ENCODE measurements around the gene PEAK3. TPM values are rescaled to one million over a fixed set of nuclear protein-coding genes. Genes with fewer than 3 reads are reported as not detected.

Gene PEAK3
- total and polyA plus RNA-seq, 9 of the 15 experiments (the other 6 are each of a cell fraction or from before 2014, with no cell fraction given) = 0.07 to 0.40 TPM; not detected in 7

DNA sequence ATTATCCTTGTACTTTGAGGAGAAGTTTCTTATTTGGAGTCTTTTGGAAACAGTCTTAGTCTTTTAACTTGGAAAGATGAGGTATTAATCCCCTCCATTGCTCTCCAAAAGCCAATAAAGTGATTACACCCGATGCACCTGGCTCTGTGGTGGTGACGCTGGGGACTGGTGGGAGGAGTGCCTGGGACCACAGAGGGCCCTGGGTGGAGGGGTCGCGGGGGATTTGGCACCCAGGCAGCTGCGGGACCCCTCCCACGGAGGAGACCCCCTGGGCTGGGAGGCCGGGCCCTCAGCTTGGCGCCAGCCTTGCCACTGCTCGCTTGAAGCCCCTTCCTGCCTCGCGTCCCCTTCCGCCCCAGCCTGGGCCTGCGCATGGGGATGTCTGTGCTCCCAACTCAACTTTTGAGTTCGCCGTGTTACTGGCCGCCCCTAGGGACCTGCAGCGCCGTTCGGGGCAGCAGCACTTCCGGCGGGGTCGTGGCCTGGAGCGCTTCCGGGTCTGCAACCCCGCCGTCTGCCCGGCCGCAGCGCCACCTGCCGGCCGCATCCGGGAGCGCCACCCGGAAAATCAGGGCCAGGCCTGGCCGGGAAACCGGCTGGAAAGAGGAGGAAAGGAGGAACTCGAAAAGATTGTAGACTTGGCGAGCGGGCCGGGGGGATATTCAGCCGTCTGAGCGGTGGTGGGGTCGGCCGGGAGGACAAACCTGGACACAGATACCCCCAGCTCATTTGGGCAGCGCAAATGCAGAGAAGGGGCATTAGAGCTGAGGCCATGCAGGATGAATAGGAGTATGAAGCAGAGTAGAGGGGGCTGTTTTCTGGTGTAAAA lies 8.4 kb downstream of the PEAK3 start (continued):
- TF ChIP-seq, protein P1, sequence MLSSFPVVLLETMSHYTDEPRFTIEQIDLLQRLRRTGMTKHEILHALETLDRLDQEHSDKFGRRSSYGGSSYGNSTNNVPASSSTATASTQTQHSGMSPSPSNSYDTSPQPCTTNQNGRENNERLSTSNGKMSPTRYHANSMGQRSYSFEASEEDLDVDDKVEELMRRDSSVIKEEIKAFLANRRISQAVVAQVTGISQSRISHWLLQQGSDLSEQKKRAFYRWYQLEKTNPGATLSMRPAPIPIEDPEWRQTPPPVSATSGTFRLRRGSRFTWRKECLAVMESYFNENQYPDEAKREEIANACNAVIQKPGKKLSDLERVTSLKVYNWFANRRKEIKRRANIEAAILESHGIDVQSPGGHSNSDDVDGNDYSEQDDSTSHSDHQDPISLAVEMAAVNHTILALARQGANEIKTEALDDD (IDR thresholded peaks at IDR 0.05) = no peak
- TF ChIP-seq, protein P2, sequence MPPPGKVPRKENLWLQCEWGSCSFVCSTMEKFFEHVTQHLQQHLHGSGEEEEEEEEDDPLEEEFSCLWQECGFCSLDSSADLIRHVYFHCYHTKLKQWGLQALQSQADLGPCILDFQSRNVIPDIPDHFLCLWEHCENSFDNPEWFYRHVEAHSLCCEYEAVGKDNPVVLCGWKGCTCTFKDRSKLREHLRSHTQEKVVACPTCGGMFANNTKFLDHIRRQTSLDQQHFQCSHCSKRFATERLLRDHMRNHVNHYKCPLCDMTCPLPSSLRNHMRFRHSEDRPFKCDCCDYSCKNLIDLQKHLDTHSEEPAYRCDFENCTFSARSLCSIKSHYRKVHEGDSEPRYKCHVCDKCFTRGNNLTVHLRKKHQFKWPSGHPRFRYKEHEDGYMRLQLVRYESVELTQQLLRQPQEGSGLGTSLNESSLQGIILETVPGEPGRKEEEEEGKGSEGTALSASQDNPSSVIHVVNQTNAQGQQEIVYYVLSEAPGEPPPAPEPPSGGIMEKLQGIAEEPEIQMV (tag; conservative IDR thresholded peaks at IDR 0.05; ENCODE audit: low read depth) = no peak
- TF ChIP-seq L3MBTL2 (IDR thresholded peaks at IDR 0.05) (peak; percentile 70), DDX20 (tag; IDR thresholded peaks at IDR 0.05; ENCODE audit: low read depth) (no peak), CREBBP (IDR thresholded peaks at IDR 0.05; ENCODE audit: low read depth, low read length) (no peak), STAG1 (CRISPR knock-in tag; IDR thresholded peaks at IDR 0.05; ENCODE audit: borderline replicate concordance) (peak; percentile 18; the same call in 1 of the 2 replicates), ILF3 (IDR thresholded peaks at IDR 0.05; ENCODE audit: borderline replicate concordance) (no peak; the same call in 1 of the 2 replicates), ZKSCAN3 (CRISPR knock-in tag; IDR thresholded peaks at IDR 0.05) (no peak), GABPA (tag; conservative IDR thresholded peaks at IDR 0.05; ENCODE audit: low read depth) (peak; percentile 98), SNRNP70 (optimal IDR thresholded peaks at IDR 0.05; ENCODE audit: low read depth, low read length) (no peak), HLTF (IDR thresholded peaks at IDR 0.05) (0 out of 2 replicates have a peak, but pooled peaks have one; percentile 13), ZNF124 (CRISPR knock-in tag; IDR thresholded peaks at IDR 0.05) (no peak), RCOR1 (IDR thresholded peaks at IDR 0.05; ENCODE audit: borderline replicate concordance in 1 of 2, low read depth in 2 of 2, low read length in 2 of 2) (peak in 1 of 2 experiments; percentile 53; a peak in 3 of 4 replicates), ZKSCAN8 (CRISPR knock-in tag; IDR thresholded peaks at IDR 0.05) (no peak), CEBPG (CRISPR knock-in tag; IDR thresholded peaks at IDR 0.05) (no peak), CEBPG (tag; conservative IDR thresholded peaks at IDR 0.05 in 1 of 2, IDR thresholded peaks at IDR 0.05 in 1 of 2) (no peak), FOXM1 (IDR thresholded peaks at IDR 0.05; ENCODE audit: low read depth) (no peak), FOXM1 (CRISPR knock-in tag; IDR thresholded peaks at IDR 0.05; ENCODE audit: low read depth) (no peak)
- TF ChIP-seq, protein P3, sequence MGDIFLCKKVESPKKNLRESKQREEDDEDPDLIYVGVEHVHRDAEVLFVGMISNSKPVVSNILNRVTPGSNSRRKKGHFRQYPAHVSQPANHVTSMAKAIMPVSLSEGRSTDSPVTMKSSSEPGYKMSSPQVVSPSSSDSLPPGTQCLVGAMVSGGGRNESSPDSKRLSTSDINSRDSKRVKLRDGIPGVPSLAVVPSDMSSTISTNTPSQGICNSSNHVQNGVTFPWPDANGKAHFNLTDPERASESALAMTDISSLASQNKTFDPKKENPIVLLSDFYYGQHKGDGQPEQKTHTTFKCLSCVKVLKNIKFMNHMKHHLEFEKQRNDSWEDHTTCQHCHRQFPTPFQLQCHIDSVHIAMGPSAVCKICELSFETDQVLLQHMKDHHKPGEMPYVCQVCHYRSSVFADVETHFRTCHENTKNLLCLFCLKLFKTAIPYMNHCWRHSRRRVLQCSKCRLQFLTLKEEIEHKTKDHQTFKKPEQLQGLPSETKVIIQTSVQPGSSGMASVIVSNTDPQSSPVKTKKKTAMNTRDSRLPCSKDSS (IDR thresholded peaks at IDR 0.05; ENCODE audit: low read depth, partially characterized antibody) = no peak
- TF ChIP-seq, protein P4, sequence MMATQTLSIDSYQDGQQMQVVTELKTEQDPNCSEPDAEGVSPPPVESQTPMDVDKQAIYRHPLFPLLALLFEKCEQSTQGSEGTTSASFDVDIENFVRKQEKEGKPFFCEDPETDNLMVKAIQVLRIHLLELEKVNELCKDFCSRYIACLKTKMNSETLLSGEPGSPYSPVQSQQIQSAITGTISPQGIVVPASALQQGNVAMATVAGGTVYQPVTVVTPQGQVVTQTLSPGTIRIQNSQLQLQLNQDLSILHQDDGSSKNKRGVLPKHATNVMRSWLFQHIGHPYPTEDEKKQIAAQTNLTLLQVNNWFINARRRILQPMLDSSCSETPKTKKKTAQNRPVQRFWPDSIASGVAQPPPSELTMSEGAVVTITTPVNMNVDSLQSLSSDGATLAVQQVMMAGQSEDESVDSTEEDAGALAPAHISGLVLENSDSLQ (IDR thresholded peaks at IDR 0.05) = peak; percentile 59
